ENCODE measurements around the gene BTF3.

GRCh38 chr5:73539730-73540129, 41.5 kb downstream of the BTF3 start:
- TF ChIP-seq CTCF (conservative IDR thresholded peaks at IDR 0.05; ENCODE audit: low read length) (no peak), EZH2phosphoT487 (IDR thresholded peaks at IDR 0.05; ENCODE audit: borderline replicate concordance) (no peak)
